SH-SY5Y (cell line): ENCODE results near the gene BRD7.

Source experiments
- GATA2 ChIP-seq: IDR thresholded peaks from 2 replicates; pipeline ENCODE4 v1.6.1; 2011; ENCODE audit warnings: mild to moderate bottlenecking, low read depth, low read length
- GATA3 ChIP-seq: IDR thresholded peaks from 2 replicates; pipeline ENCODE4 v1.6.1; 2011; ENCODE audit warnings: low read depth, mild to moderate bottlenecking, low read length, moderate library complexity

BRD7 gene

GRCh38 chr16:50372611-50373344 lies 4.0 kb upstream of the BRD7 start:
- TF ChIP-seq GATA2, result no peak
- TF ChIP-seq GATA3, result no peak

- no peak for TF ChIP-seq GATA3
- no peak for TF ChIP-seq GATA2
These were observed 3.3 kb upstream of the BRD7 start for GRCh38 chr16:50371936-50372595.

- TF ChIP-seq GATA2 (no peak), GATA3 (no peak)
These were observed 2.4 kb upstream of the BRD7 start for GRCh38 chr16:50371036-50371716.

GRCh38 chr16:50369133-50369804 lies 481 bp upstream of the BRD7 start:
- TF ChIP-seq GATA2 (no peak), GATA3 (no peak)

GRCh38 chr16:50367777-50368409 lies 895 bp downstream of the BRD7 start:
- TF ChIP-seq GATA3, result no peak
- TF ChIP-seq GATA2, result no peak

- TF ChIP-seq GATA3 (no peak), GATA2 (no peak)
These were observed 2.8 kb downstream of the BRD7 start for GRCh38 chr16:50365791-50366575.

- TF ChIP-seq GATA3 (no peak), GATA2 (no peak)
These were observed 5.1 kb downstream of the BRD7 start for GRCh38 chr16:50363656-50364055.

GRCh38 chr16:50360779-50361178 lies 8.0 kb downstream of the BRD7 start:
- TF ChIP-seq GATA3, result no peak
- no peak for TF ChIP-seq GATA2

GRCh38 chr16:50360033-50360778 lies 8.6 kb downstream of the BRD7 start:
- no peak for TF ChIP-seq GATA3
- no peak for TF ChIP-seq GATA2

GRCh38 chr16:50359626-50360025 lies 9.2 kb downstream of the BRD7 start:
- TF ChIP-seq GATA3, result no peak

GRCh38 chr16:50354629-50355456 lies 13.9 kb downstream of the BRD7 start:
- TF ChIP-seq GATA2 (no peak), GATA3 (no peak)

GRCh38 chr16:50354082-50354481 lies 14.7 kb downstream of the BRD7 start:
- TF ChIP-seq GATA3 (no peak), GATA2 (no peak)

GRCh38 chr16:50351952-50352351 lies 16.8 kb downstream of the BRD7 start:
- TF ChIP-seq GATA2 (no peak), GATA3 (no peak)

GRCh38 chr16:50351116-50351515 lies 17.7 kb downstream of the BRD7 start:
- no peak for TF ChIP-seq GATA3
- TF ChIP-seq GATA2, result no peak
